EH (cell line): Measurements from ENCODE around the gene SLC12A5.

ENCODE experiments used
- DNase-seq: peaks from one replicate; pipeline ENCODE4 v3.0.0-alpha.2; 2015; ENCODE audit warnings: low read depth

The SLC12A5 gene

DNA sequence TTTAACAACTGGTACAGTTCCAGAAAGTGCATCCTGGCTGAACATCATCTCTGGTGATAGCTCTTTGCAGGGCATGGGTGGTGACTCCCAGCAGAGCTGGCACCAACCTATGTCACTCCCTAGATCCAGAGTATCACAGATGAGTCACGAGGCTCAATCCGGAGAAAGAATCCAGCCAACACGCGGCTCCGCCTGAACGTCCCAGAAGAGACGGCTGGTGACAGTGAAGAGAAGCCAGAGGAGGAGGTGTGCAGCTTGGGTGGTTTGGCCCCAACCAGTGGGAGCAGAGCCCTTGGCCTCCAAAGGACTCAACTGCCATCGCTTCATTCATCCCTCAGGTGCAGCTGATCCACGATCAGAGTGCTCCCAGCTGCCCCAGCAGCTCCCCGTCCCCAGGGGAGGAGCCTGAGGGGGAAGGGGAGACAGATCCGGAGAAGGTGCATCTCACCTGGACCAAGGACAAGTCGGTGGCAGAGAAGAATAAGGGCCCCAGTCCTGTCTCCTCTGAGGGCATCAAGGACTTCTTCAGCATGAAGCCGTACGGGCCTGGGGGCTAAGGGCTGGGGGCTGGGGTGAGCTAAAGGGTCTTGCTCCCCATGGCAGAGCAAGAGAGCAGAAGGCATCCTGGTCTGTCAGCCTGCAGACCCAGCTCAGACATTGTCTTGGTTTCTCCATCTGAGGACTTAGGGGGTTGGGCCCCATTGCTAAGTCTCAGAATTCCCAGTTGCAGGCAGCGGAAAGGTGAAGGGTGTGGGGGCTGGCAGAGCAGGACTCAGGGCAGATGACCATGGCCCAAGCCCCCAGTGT, 27.2 kb downstream of the SLC12A5 start:
- no peak for DNase-seq

DNA sequence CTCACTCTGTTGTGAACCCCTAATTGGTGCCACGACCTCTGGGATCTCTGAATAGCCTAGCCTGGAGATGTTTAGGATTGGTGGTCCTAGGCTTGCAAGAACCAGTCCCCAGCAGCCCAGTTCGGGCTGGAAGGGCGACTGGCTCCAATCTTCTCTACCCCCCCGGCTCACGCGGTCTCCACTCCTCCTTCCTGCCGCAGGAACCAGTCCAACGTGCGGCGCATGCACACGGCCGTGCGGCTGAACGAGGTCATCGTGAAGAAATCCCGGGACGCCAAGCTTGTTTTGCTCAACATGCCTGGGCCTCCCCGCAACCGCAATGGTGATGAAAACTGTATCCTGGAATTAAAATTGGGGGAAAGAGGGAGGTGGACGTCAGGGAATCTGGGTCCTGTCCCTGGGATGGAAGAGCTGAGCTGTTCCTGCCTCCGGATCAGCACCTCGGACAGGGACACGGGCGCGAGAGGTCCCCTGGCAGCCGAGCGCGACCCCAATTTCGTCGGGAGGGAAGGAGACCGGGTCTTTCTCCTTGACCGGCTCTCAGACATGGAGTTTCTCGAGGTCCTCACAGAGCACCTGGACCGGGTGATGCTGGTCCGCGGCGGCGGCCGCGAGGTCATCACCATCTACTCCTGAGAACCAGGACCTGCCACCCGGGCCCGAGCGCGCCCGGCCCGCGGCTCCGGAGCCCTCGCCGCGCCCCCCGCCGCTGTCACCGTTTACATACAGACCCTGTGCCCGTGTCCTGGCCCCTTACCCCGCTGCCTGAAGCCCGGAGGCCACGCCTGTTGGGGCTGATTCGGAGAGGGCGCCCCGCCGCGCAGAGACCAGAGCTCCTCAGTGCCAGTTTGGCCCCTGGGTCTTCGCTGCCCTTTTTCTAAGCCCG, 28.2 kb downstream of the SLC12A5 start:
- DNase-seq: peak; percentile 59

DNA sequence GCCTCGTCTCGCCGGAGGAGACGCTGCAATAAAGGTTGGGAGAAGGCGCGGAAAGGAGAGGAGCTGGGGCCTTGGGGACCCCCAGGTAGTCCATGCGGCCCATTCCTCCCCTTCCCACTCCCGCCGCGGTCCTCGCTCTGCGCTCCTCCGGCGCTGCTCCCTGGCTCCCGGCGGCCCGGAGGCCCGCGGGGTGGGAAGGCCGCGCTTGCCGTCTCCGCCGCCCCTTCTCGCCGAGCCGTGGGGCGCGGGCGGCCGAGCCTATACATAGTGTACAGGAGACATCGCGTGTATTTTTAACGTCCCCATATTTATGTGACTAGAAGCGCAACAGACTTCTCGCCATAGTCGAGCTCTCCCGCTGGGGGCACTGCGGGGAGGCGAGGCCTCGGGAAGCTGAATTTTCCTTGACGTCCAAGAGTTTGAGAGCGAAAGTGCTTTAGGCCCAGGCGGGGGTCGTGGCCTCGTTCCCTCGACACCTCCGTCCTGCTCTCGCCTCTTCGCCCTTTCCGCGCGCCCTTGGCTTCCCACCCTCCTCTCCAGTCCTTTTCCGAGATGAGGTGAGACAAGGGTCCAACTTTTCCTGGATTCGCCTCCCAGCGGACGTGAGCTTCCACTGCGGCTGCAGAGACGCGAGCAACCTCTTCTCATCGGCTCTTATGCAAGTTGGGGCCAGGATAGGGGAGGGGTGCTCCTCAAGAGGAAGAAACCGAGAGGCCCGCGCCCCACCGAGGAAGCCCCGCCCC, 29.0 kb downstream of the SLC12A5 start:
- peak; percentile 37 for DNase-seq

DNA sequence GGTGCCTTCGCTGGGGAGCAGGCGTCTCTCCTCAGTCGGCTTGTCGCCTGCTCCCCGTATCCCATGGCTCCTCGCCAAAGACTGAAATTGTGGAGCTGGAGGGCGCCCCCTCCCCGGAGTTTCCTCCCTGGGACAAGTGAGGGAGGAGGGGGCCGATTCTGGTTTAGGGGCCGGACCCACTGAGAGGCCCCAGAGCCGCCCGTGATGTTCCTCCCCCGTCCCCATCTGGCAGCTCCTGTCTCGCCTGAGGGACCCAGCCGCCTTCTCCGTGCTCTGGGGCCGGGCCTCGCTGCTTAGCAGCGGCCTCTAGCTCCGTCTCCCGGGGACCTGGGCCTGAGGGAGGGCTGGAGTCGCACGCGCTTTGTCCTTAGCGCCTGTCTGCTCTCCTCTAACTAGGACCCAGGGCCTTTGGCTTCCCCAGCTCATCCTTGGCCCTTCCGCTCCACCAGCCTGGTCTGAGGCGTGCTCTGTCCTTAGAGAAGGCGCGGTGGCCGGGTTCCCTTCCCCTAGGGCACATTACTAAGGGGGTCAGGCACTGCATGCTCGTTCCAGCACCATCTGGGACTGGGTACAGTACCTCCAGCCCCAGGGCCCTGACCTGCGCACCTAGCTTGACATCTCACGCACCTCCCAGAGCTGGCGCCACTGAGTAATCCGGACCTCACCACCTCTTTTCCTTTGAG, 29.7 kb downstream of the SLC12A5 start:
- peak; percentile 8 for DNase-seq

DNA sequence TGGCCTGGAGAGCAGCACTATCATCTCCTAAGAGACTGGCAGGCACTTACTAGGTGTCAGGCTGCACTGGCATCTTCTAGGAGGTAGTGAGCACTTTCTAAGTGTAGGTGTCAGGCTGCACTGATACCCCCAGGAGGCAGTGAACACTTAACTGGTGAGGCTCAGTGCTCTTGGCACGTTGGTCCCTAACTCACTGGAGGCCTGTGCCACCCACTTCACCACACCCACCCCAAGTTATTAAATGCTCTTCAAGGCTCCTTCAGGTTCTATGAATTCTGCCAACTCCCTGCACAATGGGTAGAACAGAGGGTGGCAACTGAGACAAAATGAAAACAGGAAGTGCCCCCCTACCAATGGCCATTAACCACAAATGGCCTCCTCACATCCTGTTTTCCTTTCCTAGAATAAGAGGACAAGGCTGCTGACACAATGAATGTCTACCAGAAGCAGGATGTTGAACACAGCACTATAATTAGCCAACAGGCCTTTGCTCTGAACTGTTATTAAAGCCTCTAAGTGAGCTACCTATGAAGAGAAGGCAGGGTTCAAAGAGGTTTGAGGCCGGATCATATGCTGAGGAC, 31.4 kb downstream of the SLC12A5 start:
- DNase-seq: peak; percentile 13

DNA sequence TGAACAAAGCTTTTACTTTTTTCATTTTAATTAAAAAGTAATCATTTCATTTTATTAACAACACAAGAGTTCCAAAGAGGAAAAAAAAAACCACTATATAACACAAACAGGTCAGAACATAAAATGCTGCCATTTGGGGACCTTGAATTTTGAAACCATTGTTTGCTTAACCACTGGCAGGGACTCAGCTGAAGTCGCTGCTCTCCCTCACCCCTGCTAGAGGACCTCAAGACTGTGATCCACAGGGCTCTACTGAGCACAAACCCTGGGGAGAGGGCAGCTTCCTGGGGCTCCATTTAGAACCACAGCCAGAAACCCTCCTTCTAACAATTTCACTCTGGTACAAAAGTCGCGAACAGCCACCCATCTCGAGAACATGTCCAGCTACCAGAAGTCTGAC, 32.0 kb downstream of the SLC12A5 start:
- no peak for DNase-seq

DNA sequence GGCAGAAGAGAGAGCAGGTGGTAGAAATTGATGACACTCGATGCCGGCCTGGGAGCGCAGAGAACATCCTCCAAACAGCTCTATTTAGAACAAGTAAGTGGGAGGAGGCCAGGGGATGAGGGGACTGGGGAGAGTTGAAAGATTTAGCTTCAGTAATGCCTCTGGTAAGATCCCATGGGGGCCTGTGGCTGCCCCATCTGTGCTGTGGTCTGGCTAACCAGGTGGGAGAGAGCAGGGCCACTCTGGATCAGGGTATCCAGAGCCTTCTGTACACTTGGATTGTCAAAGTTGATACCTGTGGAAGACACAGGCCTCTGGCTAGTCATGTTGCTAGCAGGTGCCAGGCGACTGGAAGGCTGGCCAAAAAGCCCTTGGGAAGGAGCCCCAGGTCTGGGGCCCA, 33.1 kb downstream of the SLC12A5 start:
- no peak for DNase-seq

DNA sequence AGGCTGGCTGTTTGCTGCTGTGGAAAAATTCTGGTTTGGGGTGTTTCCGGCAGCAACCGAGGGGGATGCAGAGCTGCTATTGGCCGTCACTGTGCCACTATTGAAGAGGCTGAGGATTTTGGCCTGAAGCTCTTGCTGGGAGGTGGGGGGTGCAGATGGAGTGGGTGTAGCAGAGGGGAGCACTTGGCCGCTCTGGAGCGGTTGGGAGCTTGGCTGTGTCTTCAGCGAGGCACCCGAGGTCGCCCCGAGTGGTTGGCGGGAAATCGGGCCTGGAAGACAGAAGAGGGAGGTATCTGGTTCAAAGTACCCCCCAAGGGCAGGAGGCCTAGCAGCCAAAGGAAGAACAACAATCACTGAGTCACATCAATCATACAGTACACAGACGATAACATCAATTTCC, 33.6 kb downstream of the SLC12A5 start:
- no peak for DNase-seq

DNA sequence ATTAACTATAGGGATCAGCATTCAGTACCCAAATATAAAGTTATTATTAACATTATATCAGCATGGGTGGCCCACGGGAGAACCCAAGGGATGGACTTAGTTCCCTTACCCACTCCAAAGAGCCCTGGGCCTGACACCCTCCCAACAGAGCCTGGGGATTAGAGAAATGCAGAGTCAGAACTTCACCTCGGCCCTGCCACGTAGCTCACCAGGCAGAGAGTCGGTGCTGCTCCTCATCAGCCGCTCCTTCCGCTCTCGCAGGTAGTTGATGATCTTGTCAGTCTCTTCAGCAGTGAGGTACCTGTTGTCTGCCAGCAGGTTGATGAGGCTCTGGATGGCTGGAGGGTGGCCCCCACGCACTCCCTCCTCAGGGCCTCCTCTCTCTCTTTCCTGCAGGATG, 34.1 kb downstream of the SLC12A5 start:
- DNase-seq: no peak

DNA sequence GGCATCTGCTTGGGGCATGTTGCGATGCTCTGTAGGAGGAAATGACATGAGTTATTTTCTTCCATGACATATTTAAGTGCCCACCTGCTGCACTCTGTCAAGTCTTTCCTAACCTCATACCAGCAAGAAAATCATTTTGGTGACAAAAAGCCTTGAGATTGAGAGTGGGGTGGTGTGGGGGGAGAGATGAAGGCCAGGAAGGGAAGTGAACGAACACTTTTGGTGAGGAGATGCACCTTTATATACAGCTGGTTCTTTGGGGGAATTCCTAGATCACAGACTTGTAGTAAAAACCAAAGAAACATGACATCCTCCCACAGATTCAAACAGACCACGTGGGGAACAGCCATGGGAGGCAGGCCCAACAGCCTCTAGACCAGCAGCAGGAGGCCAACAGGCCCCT, 34.6 kb downstream of the SLC12A5 start:
- no peak for DNase-seq

DNA sequence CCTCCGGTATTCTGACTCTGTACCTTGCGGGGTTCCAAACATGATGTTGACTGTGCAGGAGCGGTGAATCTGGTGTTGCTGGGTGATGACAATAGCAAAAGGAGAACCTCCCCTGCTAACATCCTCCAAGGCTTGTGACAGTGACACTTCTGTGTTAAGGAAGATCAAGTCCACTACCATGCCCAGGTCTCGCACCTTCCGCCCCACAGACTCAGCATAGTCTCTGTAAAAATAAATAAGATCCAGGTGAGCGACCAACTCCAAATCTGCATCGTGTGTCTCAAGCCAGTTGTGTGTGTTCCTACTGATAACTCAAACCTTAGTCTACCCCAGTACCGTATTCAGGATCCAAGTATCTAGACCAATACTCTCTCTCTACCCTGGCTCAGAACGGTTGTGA, 36.0 kb downstream of the SLC12A5 start:
- DNase-seq: no peak

DNA sequence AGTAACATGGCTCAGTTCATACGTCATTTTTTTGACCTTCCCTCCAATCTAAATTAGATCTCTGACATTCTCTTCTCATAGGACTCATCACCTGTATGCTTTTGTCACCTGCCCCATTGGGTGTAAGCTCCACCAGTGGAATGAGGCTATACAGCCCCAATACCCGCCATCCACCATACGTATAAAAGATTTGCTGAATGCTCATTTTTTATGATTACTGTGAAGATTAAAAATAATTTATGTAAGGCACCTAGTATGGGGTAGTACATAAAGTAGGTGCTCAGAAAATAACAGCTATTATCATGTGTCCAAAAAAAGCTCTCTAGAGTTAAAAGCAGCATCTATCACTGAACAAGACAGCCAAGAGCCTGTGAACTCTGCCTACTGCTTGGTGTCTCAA, 36.7 kb downstream of the SLC12A5 start:
- DNase-seq: no peak

DNA sequence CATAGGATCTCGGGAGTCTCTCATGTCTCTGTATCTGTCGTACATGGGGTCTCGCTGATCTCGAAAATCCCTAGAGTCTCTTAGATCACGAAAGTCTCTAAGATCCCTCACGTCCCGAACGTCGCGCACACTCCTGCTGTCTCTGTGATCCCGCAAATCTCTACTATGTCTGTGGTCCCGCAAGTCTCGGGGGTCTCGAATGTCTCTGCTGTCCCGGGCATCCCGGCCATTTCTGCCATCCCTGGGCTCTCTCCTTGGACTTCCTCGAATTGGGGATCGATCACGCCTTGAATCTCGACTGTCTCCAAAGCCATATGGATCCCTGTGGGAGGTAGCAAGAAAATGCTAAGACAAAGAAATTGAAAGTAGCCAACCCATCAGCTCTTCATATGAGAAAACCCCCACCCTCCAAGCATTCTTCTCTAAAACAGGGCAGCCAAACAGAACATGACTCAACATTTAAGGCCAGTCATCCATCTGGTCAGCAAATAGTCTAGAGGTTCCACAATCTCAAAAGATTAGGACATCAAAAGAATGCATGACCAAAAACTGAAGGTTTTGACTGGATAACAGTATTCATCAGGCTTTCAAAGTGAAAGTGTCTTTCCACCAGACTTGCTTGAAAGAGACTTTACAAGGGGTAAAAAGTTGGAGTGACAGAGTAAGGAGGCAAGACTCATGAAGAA, 41.3 kb downstream of the SLC12A5 start:
- DNase-seq: peak; percentile 82

DNA sequence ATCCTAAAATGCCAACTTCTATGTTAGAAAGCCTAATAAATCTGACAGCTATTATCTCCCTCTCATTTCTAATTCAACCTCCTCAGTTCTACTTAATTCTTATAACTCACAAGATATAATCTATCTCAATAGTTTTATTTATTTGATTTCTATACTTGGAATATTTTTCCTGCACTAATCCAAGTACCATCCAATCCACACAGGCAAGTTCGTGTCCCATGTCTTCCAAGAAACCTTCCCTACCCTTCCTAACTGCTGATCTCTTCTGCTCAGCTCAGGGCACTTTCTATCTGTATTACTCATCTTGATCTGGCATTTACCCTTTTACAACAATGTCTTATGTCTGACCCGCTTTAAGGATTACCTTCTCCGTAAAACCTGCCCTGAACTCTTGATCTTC, 42.6 kb downstream of the SLC12A5 start:
- DNase-seq: no peak

DNA sequence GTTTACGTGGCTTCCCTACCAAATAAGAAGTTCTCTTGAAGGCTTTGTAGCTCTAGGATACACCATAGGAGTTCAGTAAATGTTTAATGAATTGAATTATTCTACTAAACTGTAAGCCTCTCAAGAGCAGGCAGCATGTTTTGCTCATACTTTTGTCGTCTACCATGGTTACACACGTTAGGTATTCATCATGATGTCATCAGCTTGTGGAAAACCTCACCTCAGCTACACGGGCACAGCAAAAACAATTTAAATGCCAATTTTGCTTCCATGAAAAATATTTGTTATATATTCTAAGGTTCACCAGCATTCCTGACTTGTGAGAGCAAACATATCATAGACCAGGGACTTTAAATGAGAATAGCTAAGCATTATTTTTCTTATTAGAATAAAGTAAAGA, 44.0 kb downstream of the SLC12A5 start:
- no peak for DNase-seq

DNA sequence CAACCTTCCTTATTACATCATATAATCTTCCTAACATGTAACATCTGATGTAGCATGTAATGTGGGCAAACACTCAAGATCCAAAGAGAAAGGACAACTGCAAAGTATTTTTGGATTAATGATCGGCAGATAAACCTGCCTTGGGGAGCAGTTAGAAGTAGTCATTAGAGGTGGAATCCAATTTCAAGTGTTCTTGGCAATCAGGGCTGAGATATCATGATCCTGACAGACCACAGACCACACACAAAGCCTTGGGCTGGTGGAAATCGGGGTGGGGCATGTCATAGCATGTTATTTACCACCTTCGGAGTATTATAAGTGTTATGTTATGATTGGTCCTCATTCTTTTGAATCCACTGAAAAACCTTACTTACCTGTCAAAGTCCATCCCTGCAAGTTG, 44.4 kb downstream of the SLC12A5 start:
- no peak for DNase-seq

DNA sequence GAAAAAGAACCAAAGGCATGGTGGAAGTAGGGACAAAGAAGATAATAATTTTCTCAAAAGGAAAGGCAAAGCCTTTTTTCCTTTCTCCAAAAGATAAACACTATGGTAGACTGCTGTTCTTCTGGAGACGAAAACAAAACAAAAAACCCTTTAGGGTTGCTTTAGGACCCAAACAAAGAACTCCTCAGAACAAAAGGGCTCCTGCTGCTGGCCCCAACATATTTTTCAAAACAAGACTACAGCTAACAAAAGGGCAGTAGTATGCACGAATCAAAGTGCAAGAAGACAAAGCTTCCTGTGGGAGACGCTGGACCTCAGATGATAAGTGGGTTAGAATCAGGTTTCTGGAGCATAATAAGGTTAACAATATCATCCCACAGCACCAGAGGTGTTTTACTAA, 45.0 kb downstream of the SLC12A5 start:
- DNase-seq: no peak

DNA sequence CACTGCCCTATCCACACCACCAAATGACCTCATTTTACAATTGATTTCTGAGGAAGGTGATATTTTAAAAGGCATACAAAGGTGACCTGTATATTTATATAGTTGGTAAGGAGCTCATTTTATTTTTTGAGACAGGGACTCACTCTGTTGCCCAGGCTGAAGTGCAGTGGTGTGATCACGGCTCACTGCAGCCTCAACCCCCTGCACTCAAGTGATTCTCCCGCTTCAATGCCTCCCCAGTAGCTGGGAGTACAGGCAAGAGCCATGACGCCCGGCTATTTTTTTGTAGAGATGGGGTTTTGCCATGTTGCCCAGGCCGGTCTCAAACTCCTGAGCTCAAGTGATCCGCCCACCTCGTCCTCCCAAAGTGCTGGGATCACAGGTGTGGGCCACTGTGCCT, 47.8 kb downstream of the SLC12A5 start:
- DNase-seq: no peak

DNA sequence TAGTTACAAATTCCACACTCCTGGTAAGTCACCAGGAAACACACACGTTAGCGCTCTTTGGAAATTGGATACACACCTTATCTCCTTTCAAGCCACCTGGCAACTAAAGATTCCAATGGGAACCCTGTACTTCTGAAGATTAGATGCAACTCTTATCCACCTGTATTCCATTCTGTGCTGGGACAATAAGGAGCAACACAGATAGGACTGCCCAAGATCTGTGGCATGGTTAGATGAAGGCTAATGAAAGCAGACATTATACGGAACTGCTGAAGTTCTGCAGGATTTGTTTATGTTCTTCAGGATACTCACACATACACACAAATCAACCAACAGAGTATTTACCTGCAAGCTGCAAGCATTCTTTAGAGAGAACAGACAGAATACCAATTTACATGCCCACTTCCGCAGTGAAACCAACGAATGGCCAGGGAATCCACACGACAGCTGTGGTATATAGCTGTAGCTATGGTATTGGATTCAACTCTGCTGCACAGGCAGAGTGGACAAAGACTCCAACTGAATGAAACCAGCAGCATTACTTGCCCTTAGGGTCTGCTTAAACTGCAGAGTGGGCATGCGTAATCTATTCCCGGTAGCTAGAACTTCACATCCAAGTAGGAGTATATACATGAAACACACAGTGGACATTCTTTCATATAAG, 48.8 kb downstream of the SLC12A5 start:
- no peak for DNase-seq

DNA sequence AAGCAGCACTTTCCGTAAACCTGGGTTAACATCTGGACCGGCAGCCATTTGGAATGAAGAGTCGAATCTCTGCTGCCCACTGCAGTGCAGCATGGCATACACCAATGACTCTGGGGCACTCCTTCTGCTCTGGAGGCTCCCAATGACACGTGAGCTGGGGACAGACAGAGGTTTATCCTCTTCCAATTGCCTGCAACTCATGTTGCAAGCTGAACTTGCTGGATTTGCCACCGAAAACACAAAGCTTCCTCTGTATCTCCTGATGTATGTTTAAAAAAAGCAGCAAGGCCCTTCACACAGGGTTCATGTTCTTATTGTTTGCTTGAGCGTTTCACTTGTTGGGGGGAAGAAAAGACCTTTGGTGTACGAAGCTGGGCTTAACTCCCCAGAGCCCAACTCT, 49.9 kb downstream of the SLC12A5 start:
- DNase-seq: no peak

DNA sequence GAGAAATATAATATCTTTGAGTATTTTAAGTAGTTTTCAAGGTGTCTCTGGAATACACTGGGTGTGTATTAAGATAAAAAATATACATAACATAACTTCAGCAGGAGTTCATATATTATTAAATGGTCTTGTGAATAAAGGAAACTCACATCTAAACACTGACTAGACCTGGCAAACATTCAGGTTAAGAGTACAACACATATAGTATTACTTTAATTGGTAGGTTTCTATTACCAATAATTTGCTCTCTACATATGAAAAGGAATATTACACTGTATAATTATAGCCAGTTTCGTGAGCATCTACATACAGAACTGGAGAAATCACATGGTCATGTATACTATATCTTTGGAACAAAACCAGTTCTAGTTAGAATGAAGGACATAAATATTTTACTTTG, 52.1 kb downstream of the SLC12A5 start:
- DNase-seq: no peak
